HG03520 (cell line): Measurements from ENCODE around the gene STIMATE.

Experiments used
- ATAC-seq: cut with Tn5 transposase; IDR thresholded peaks from one replicate; pipeline ENCODE4 v1.9.1; 2021; ENCODE audit warnings: mild to moderate bottlenecking, moderate library complexity; ENCODE audit not compliant: unreplicated experiment

Gene STIMATE

GRCh38 chr3:52793702-52794611 lies 103.4 kb downstream of the STIMATE start:
- ATAC-seq = no peak

GRCh38 chr3:52792961-52793695 lies 104.2 kb downstream of the STIMATE start:
- ATAC-seq = no peak

- ATAC-seq = no peak
These were observed 104.9 kb downstream of the STIMATE start for GRCh38 chr3:52792413-52792812.

GRCh38 chr3:52791928-52792327 lies 105.4 kb downstream of the STIMATE start:
- ATAC-seq = no peak

- no peak for ATAC-seq
These were observed 106.0 kb downstream of the STIMATE start for GRCh38 chr3:52791366-52791765.

GRCh38 chr3:52790741-52791140 lies 106.6 kb downstream of the STIMATE start:
- no peak for ATAC-seq

- no peak for ATAC-seq
These were observed 107.0 kb downstream of the STIMATE start for GRCh38 chr3:52790337-52790736.

- no peak for ATAC-seq
These were observed 107.7 kb downstream of the STIMATE start for GRCh38 chr3:52789746-52790040.

GRCh38 chr3:52788890-52789745 lies 108.2 kb downstream of the STIMATE start:
- ATAC-seq = no peak

GRCh38 chr3:52787672-52788625 lies 109.4 kb downstream of the STIMATE start:
- ATAC-seq = no peak

GRCh38 chr3:52787246-52787645 lies 110.1 kb downstream of the STIMATE start:
- no peak for ATAC-seq
